SK-N-SH treated with all-trans-retinoic acid at 6 μM for 48 hours (cell line): ENCODE measurements around the gene GAK.

Experiments used
- ARNTL ChIP-seq: fragments of 450-650 bp; formaldehyde crosslinking; IDR thresholded peaks from 2 replicates; pipeline ENCODE4 v1.5.0; 2020; ENCODE audit warnings: low read depth, mild to moderate bottlenecking, moderate library complexity, borderline replicate concordance
- CREB5 ChIP-seq: fragments of 250-450 bp; sonication (Bioruptor Pico); IDR thresholded peaks from 2 replicates; pipeline ENCODE4 v1.5.1; 2020; ENCODE audit warnings: low read depth, mild to moderate bottlenecking, moderate library complexity
- ISL1 ChIP-seq: fragments of 250-450 bp; sonication (Bioruptor Pico); IDR thresholded peaks from 2 replicates; pipeline ENCODE4 v2.1.2; 2022; ENCODE audit warnings: mild to moderate bottlenecking, moderate library complexity
- OSR1 ChIP-seq: fragments of 250-450 bp; sonication (Bioruptor Pico); IDR thresholded peaks from 2 replicates; pipeline ENCODE4 v1.8.0; 2022; ENCODE audit warnings: moderate library complexity, mild to moderate bottlenecking, inconsistent platforms
- PPARA ChIP-seq: fragments of 250-450 bp; sonication (Bioruptor Pico); IDR thresholded peaks from 2 replicates; pipeline ENCODE4 v1.5.0; 2020; ENCODE audit warnings: mild to moderate bottlenecking, borderline replicate concordance
- TOX ChIP-seq: fragments of 250-450 bp; sonication (Bioruptor Pico); IDR thresholded peaks from 2 replicates; pipeline ENCODE4 v1.8.0; 2021; ENCODE audit warnings: mild to moderate bottlenecking, moderate library complexity, borderline replicate concordance
- ZC3H10 ChIP-seq: fragments of 250-450 bp; sonication (Bioruptor Pico); IDR thresholded peaks from 2 replicates; pipeline ENCODE4 v1.5.1; 2021; ENCODE audit warnings: mild to moderate bottlenecking, moderate library complexity
- ZFP3 ChIP-seq: fragments of 250-450 bp; sonication (Bioruptor Pico); IDR thresholded peaks from 2 replicates; pipeline ENCODE4 v1.5.0; 2020; ENCODE audit warnings: mild to moderate bottlenecking, moderate library complexity
- ZFP30 ChIP-seq: fragments of 450-650 bp; formaldehyde crosslinking; IDR thresholded peaks from 2 replicates; pipeline ENCODE4 v1.5.0; 2022; ENCODE audit warnings: mild to moderate bottlenecking, moderate library complexity
- ZNF565 ChIP-seq: fragments of 450-650 bp; formaldehyde crosslinking; conservative IDR thresholded peaks from 2 replicates; pipeline ENCODE4 v1.5.0; 2020; ENCODE audit warnings: low read depth, mild to moderate bottlenecking, moderate library complexity
- ZNF70 ChIP-seq: fragments of 450-650 bp; formaldehyde crosslinking; IDR thresholded peaks from 2 replicates; pipeline ENCODE4 v1.5.0; 2020; ENCODE audit warnings: mild to moderate bottlenecking, moderate library complexity
- TF ChIP-seq, protein P1 (sequence below): fragments of 250-450 bp; sonication (Bioruptor Pico); IDR thresholded peaks from 2 replicates; pipeline ENCODE4 v1.8.0; 2020; ENCODE audit warnings: mild to moderate bottlenecking, moderate library complexity, borderline replicate concordance
- TF ChIP-seq, protein P2 (sequence below): fragments of 250-450 bp; sonication (Bioruptor Pico); IDR thresholded peaks from 2 replicates; pipeline ENCODE4 v1.5.1; 2021; ENCODE audit warnings: mild to moderate bottlenecking, moderate library complexity
- TF ChIP-seq, protein P3 (sequence below): fragments of 250-450 bp; sonication (Bioruptor Pico); IDR thresholded peaks from 2 replicates; pipeline ENCODE4 v1.8.0; 2021; ENCODE audit warnings: low read depth, mild to moderate bottlenecking, moderate library complexity, borderline replicate concordance

GRCh38 chr4:857461-857860 lies 74.7 kb downstream of the GAK start:
- TF ChIP-seq PPARA (CRISPR knock-in tag) (no peak), ISL1 (CRISPR knock-in tag) (no peak), ZFP3 (CRISPR knock-in tag) (no peak), ZNF70 (CRISPR knock-in tag) (no peak), OSR1 (CRISPR knock-in tag) (no peak), TOX (no peak), ZC3H10 (CRISPR knock-in tag) (no peak), ZFP30 (CRISPR knock-in tag) (no peak), CREB5 (CRISPR knock-in tag) (no peak), ARNTL (CRISPR knock-in tag) (no peak), ZNF565 (CRISPR knock-in tag) (no peak)
- TF ChIP-seq, protein P1, sequence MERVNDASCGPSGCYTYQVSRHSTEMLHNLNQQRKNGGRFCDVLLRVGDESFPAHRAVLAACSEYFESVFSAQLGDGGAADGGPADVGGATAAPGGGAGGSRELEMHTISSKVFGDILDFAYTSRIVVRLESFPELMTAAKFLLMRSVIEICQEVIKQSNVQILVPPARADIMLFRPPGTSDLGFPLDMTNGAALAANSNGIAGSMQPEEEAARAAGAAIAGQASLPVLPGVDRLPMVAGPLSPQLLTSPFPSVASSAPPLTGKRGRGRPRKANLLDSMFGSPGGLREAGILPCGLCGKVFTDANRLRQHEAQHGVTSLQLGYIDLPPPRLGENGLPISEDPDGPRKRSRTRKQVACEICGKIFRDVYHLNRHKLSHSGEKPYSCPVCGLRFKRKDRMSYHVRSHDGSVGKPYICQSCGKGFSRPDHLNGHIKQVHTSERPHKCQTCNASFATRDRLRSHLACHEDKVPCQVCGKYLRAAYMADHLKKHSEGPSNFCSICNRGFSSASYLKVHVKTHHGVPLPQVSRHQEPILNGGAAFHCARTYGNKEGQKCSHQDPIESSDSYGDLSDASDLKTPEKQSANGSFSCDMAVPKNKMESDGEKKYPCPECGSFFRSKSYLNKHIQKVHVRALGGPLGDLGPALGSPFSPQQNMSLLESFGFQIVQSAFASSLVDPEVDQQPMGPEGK (CRISPR knock-in tag) = no peak
- TF ChIP-seq, protein P2, sequence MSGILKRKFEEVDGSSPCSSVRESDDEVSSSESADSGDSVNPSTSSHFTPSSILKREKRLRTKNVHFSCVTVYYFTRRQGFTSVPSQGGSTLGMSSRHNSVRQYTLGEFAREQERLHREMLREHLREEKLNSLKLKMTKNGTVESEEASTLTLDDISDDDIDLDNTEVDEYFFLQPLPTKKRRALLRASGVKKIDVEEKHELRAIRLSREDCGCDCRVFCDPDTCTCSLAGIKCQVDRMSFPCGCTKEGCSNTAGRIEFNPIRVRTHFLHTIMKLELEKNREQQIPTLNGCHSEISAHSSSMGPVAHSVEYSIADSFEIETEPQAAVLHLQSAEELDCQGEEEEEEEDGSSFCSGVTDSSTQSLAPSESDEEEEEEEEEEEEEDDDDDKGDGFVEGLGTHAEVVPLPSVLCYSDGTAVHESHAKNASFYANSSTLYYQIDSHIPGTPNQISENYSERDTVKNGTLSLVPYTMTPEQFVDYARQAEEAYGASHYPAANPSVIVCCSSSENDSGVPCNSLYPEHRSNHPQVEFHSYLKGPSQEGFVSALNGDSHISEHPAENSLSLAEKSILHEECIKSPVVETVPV (CRISPR knock-in tag) = no peak
- TF ChIP-seq, protein P3, sequence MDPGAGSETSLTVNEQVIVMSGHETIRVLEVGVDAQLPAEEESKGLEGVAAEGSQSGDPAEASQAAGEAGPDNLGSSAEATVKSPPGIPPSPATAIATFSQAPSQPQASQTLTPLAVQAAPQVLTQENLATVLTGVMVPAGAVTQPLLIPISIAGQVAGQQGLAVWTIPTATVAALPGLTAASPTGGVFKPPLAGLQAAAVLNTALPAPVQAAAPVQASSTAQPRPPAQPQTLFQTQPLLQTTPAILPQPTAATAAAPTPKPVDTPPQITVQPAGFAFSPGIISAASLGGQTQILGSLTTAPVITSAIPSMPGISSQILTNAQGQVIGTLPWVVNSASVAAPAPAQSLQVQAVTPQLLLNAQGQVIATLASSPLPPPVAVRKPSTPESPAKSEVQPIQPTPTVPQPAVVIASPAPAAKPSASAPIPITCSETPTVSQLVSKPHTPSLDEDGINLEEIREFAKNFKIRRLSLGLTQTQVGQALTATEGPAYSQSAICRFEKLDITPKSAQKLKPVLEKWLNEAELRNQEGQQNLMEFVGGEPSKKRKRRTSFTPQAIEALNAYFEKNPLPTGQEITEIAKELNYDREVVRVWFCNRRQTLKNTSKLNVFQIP = no peak
